ENCODE data around the gene LAMA3. TPM values are rescaled to one million over a fixed set of nuclear protein-coding genes. Genes with fewer than 3 reads are reported as not detected.
"Not testable (repeated sequence)": the region's sequence is repeated elsewhere in the genome, so short reads cannot be mapped to it uniquely, and the experiment has no call there.

The LAMA3 gene
- total RNA-seq, 2 donors from 2014 or later, result 0.07 TPM; not detected in 1

DNA sequence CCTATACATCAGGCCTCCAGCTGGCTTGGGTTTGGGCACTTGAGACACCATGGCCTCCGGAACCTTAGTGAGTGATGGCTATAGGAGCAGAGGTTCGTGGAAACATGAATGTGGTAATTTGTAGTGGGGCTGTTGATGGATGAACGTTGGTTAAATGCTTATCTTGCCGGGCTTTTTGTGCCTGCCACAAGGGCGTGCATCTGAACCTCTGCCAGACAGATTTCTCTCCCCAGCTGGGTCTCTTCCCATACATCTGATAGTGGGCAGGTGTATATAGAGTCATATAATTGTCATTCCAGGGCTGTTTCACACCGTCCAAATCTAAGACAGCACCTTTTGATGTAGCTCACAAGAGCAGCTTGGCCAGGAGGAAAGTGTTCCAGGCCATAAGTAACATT, 14.7 kb downstream of the LAMA3 start:
- DNase-seq, result no peak
- peaks cover 57% of the 10 kb centered on the region for H3K27me3 Mint-ChIP-seq

DNA sequence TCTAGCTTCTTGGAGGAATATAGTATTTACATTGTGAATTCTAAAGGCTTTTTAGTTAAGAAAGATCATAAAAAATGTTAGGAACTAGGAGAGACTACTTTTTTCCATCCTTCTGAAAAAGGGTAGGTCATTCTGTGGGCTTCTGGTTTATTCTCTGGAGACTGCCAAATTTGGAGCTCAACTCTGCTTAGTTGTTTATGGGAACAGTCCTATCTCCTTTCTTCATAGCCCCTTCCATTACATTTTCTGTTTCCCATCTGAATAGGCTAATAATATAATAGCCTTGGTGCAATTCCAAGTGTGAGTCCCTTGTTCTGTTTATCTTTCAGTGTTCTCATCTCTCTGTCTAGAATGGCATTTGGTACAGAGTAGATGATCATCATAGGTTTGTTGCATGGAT, 15.6 kb downstream of the LAMA3 start:
- DNase-seq, result no peak

More for the DNA sequence above, 14.7 kb downstream of the LAMA3 start:
- no peaks in the 10 kb centered on the region for H3K9me3 ChIP-seq (ENCODE audit: control insufficient read depth, low read length, poor library complexity, severe bottlenecking)
- no peak for ATAC-seq
- Mint-ChIP-seq H3K36me3 (ENCODE audit: low read depth) (peaks cover 4% of the 10 kb centered on the region), H3K4me3 (no peak overlapping the region), H3K4me1 (peaks cover 4% of the 10 kb centered on the region), H3K27ac (no peak overlapping the region)

DNA sequence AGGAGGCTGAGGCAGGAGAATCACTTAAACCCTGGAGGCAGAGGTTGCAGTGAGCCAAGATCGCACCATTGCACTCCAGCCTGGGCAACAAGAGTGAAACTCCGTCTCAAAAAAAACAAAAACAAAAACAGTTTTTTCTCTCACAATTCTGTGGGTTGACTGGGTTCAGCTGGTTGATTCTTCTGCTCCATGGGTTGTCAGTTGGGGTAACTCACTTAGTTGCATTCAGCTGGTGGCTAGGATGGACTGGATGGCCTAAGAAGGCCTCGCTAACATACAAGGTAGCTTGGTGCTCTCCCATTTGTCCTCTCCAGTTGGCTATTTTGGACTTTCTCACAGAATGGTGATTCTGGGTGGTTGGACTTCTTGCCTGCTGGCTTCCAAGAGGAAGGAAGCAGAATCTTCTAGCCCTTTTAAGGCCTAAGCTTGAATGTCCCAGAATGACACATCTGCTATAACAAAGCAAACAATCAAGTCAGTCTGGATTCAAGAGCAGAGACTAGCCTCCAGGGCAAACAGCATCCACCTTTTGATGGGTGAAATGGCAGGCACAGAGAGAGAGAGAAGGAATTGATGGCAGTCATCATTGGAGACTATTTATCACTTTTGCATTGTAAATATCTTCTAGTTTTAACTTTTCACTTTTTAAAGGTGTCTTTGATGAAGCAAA, 17.9 kb downstream of the LAMA3 start:
- H3K27ac Mint-ChIP-seq, result no peak overlapping the region
- no peaks in the 10 kb centered on the region for H3K9me3 ChIP-seq (ENCODE audit: control insufficient read depth, low read length, poor library complexity, severe bottlenecking)
- H3K4me3 Mint-ChIP-seq, result no peak overlapping the region
- no peaks in the 10 kb centered on the region for H3K4me1 Mint-ChIP-seq
- no peak for DNase-seq
- no peak for ATAC-seq
- no peaks in the 10 kb centered on the region for H3K36me3 Mint-ChIP-seq (ENCODE audit: low read depth)
- H3K27me3 Mint-ChIP-seq, result peaks cover 37% of the 10 kb centered on the region

More for the DNA sequence above, 15.6 kb downstream of the LAMA3 start:
- no peak overlapping the region for H3K4me3 Mint-ChIP-seq
- H3K27me3 Mint-ChIP-seq, result peaks cover 51% of the 10 kb centered on the region
- no peak overlapping the region for H3K27ac Mint-ChIP-seq
- no peak for ATAC-seq
- peaks cover 4% of the 10 kb centered on the region for H3K4me1 Mint-ChIP-seq
- no peaks in the 10 kb centered on the region for H3K9me3 ChIP-seq (ENCODE audit: control insufficient read depth, low read length, poor library complexity, severe bottlenecking)
- peaks cover 4% of the 10 kb centered on the region for H3K36me3 Mint-ChIP-seq (ENCODE audit: low read depth)

DNA sequence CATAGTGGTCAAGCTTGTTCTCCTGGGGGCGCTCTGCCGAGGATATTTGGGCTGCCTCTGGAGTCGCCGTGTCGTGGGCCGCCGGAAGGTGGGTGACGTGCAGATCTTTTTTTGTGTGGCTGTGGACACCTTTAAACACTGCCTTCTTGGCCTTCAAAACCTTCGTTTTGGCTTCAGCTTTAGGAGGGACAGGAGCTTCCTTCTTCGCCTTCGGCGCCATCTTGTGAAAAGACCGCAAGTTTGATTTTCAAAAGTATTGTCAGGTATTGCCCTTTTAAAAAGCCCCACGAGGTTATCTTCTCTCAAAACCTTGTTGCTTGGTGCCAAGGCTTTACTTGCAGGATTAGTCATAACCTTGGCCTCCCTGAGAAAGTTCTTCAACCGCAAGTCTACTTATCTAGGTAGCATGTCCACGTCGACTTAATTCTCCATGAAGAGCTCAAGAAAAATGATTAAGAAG, 20.8 kb downstream of the LAMA3 start:
- peaks cover 18% of the 10 kb centered on the region for H3K27me3 Mint-ChIP-seq
- no peak overlapping the region for H3K27ac Mint-ChIP-seq
- H3K36me3 Mint-ChIP-seq (ENCODE audit: low read depth), result peaks cover 4% of the 10 kb centered on the region
- H3K9me3 ChIP-seq (ENCODE audit: control insufficient read depth, low read length, poor library complexity, severe bottlenecking), result no peaks in the 10 kb centered on the region
- peaks cover 17% of the 10 kb centered on the region for H3K4me1 Mint-ChIP-seq
- H3K4me3 Mint-ChIP-seq, result no peak overlapping the region
- ATAC-seq, result no peak
- DNase-seq, result no peak

DNA sequence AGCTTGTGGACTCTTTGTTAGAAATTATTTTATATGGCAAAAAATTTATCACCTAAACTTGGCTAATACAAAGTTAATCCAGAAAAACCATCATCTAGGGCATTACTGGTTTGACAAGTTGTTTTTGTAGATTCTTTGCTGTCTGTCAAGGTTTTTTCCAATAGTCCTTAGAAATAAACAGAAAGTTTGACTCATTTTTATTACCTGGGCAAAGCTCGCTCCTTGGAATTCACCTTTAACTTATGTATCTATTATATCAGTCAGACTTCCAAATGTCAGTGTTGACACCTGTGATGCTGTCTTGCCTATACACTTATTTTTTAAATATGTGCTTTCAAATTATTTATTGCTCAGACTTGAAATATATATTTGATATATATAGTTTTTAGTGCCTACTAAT, 21.7 kb downstream of the LAMA3 start:
- H3K36me3 Mint-ChIP-seq (ENCODE audit: low read depth), result peaks cover 4% of the 10 kb centered on the region
- DNase-seq (no peak), ATAC-seq (no peak)
- no peak overlapping the region for H3K27ac Mint-ChIP-seq
- H3K4me1 Mint-ChIP-seq, result peaks cover 19% of the 10 kb centered on the region
- H3K27me3 Mint-ChIP-seq, result peaks cover 15% of the 10 kb centered on the region
- no peak overlapping the region for H3K4me3 Mint-ChIP-seq
- H3K9me3 ChIP-seq (ENCODE audit: control insufficient read depth, low read length, poor library complexity, severe bottlenecking), result no peaks in the 10 kb centered on the region

DNA sequence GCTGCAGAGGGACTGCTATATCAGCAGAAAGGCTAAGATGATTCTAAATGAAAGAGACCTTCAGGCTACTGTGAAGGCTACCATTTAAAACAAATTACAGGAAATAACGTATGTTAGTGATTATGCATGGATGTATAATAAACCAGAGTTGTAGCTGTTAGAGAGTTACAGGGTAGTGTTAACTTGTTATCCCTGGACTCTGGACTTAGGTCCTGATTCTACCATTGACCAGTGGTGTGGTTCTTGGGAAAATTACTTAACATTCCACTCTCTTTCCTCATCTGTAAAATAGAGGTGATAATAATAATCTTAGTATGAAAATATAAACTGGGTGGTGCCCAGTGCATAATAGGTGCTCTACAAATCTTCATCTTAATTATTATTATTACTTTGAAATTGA, 22.2 kb downstream of the LAMA3 start:
- H3K9me3 ChIP-seq (ENCODE audit: control insufficient read depth, low read length, poor library complexity, severe bottlenecking), result no peaks in the 10 kb centered on the region
- ATAC-seq (no peak), DNase-seq (no peak)
- H3K4me1 Mint-ChIP-seq, result peaks cover 19% of the 10 kb centered on the region
- peaks cover 15% of the 10 kb centered on the region for H3K27me3 Mint-ChIP-seq
- H3K36me3 Mint-ChIP-seq (ENCODE audit: low read depth), result peaks cover 4% of the 10 kb centered on the region
- no peak overlapping the region for H3K27ac Mint-ChIP-seq
- H3K4me3 Mint-ChIP-seq, result no peak overlapping the region

DNA sequence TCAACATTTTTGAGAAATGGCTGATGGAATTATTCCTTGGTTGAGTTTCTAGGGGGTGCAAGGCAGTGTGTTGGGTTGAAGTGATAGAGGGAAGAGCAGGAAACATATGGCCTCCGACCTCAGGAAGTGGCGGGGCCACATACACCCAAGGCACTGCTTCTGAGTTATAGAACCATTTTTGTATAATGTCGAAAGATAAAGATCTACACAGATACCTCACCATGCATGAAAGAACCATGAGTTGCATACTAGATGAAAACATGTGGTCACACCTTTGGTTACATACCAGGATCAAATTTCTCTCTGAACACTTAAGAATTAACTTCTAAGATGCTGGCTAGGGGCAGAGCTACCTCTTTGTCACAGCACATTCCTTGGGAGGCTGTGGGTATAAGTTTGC, 23.2 kb downstream of the LAMA3 start:
- Mint-ChIP-seq H3K4me3 (no peak overlapping the region), H3K27ac (no peak overlapping the region), H3K36me3 (ENCODE audit: low read depth) (peaks cover 4% of the 10 kb centered on the region), H3K4me1 (peaks cover 19% of the 10 kb centered on the region), H3K27me3 (peaks cover 15% of the 10 kb centered on the region)
- DNase-seq, result no peak
- no peaks in the 10 kb centered on the region for H3K9me3 ChIP-seq (ENCODE audit: control insufficient read depth, low read length, poor library complexity, severe bottlenecking)
- ATAC-seq, result peak; percentile 81

DNA sequence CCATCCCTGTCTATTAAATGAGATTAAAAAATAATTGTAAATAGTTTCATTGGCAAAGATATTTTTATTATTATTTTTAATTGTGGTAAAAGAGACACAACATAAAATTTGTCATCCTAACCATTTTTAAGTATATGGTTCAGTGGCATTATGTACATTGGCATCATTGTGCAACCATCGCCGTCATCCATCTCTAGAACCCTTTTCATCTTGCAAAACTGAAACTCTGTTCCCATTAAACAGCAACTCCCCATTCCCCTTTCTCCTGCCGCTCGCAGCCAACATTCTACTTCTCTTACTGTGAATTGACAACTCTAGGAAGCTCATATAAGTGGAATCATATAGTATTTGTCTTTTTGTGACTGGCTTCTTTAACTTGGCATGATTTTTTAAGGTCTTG, 25.3 kb downstream of the LAMA3 start:
- Mint-ChIP-seq H3K4me1 (peaks cover 19% of the 10 kb centered on the region), H3K27ac (no peak overlapping the region), H3K4me3 (no peak overlapping the region), H3K36me3 (ENCODE audit: low read depth) (peaks cover 4% of the 10 kb centered on the region), H3K27me3 (peaks cover 24% of the 10 kb centered on the region)
- ATAC-seq (no peak), DNase-seq (no peak)
- no peaks in the 10 kb centered on the region for H3K9me3 ChIP-seq (ENCODE audit: control insufficient read depth, low read length, poor library complexity, severe bottlenecking)

DNA sequence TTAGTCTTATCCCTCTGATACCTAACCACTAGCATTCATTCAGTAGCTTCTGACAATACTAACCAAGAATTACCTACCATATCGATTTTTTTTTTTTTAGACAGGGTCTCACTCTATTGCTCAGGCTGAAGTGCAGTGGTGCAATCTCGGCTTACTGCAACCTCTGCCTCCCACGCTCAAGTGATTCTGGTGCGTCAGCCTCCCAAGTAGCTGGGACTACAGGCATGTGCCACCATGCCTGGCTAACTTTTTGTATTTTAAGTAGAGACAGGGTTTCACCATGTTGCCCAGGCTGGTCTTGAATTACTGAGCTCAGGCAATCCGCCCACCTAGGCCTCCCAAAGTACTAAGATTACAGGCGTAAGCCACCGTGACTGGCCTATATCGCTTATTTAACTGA, 26.8 kb downstream of the LAMA3 start:
- not testable (repeated sequence) for H3K27ac Mint-ChIP-seq; H3K9me3 ChIP-seq (ENCODE audit: control insufficient read depth, low read length, poor library complexity, severe bottlenecking); ATAC-seq; H3K4me3 Mint-ChIP-seq; H3K36me3 Mint-ChIP-seq (ENCODE audit: low read depth); DNase-seq
- H3K27me3 Mint-ChIP-seq, result peaks cover 17% of the 10 kb centered on the region
- H3K4me1 Mint-ChIP-seq, result peaks cover 19% of the 10 kb centered on the region

DNA sequence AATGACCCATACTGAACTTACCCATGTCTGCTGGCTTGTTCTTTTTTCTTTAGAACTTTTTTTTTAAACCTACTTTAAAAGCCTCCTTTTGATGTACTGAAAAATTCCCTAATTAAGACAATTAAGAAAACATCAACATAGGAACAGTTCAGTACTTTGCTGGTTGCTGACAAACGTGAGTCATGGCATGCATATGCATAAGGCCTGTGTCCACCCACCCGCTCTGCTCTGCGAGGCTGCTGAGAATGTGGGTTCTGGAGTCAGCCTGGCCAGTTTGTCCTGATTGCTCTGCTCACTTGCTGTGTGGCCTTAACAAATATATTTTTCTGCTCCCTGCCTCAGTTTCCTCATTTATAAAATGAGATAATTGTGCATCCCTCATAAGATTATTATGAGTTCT, 27.3 kb downstream of the LAMA3 start:
- H3K4me3 Mint-ChIP-seq, result no peak overlapping the region
- ATAC-seq (no peak), DNase-seq (no peak)
- H3K27ac Mint-ChIP-seq, result no peak overlapping the region
- H3K4me1 Mint-ChIP-seq, result peaks cover 19% of the 10 kb centered on the region
- peaks cover 22% of the 10 kb centered on the region for H3K27me3 Mint-ChIP-seq
- peaks cover 4% of the 10 kb centered on the region for H3K36me3 Mint-ChIP-seq (ENCODE audit: low read depth)
- H3K9me3 ChIP-seq (ENCODE audit: control insufficient read depth, low read length, poor library complexity, severe bottlenecking), result no peaks in the 10 kb centered on the region

DNA sequence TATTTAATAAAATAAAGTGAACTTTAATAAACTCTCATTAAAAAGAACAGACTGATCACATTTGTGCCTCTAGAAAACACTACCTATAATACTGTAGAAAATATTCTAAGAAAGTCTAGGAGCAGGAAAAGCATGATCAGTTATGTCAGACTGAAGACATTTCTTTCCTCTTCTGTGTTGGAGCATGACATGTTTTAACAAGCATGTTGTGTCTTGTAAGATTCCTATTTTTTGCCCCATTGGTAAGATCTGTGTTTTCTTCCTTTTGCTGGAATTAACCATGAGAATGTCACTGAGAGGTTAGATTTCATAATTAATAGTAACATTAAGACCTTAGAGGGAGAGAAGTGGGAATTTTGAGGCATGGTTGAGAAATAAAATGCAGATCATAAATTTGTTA, 27.7 kb downstream of the LAMA3 start:
- Mint-ChIP-seq H3K4me1 (peaks cover 19% of the 10 kb centered on the region), H3K36me3 (ENCODE audit: low read depth) (peaks cover 6% of the 10 kb centered on the region), H3K27me3 (peaks cover 26% of the 10 kb centered on the region), H3K4me3 (no peak overlapping the region), H3K27ac (no peak overlapping the region)
- no peak for ATAC-seq
- no peak for DNase-seq
- H3K9me3 ChIP-seq (ENCODE audit: control insufficient read depth, low read length, poor library complexity, severe bottlenecking), result no peaks in the 10 kb centered on the region

DNA sequence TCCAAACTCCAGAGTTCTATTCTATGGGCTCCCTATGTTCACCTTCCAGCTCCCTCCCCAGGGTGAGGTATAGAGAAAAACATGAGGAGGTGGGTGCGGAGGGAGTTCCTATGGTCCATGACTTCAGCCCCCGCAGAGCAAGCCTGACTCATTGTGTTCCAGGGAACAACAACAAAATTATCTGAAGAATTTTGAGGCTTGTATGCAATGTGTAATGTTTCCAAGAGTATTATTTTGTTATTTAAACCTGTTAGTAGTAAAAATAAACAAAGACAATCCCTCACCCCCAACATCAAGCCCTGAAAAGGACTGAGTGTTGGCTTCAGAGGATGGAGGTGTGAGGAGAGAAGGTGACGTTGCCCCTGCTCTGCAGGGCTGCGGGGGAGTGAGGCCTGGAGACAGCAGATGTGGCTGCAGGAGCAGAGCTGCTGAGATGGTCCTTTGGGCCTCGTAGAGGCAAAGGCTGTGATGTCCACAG, 29.0 kb downstream of the LAMA3 start:
- H3K9me3 ChIP-seq (ENCODE audit: control insufficient read depth, low read length, poor library complexity, severe bottlenecking), result no peaks in the 10 kb centered on the region
- DNase-seq, result no peak
- Mint-ChIP-seq H3K4me3 (no peak overlapping the region), H3K27ac (no peak overlapping the region), H3K27me3 (peaks cover 39% of the 10 kb centered on the region), H3K4me1 (peaks cover 9% of the 10 kb centered on the region), H3K36me3 (ENCODE audit: low read depth) (peaks cover 6% of the 10 kb centered on the region)
- no peak for ATAC-seq

DNA sequence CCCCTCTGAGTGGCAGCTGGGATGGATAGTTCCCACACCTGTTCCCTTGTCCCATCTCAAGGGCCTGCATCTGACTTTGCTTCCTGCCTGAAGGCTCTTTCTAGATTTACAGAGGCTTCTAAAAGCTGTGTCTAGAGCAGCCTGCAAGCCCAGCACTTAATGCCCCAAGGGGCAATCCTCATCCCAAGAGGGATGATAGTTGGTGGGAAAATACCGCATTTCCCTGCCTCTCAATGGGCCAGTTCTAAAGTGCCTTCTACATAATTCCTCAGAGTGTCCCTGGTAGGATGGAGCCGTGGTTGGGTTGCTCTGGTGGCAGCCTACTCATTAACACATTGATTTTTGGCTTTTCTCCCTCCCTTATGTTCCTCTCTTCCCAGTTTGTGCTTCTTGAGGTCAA, 29.5 kb downstream of the LAMA3 start:
- Mint-ChIP-seq H3K4me1 (peaks cover 7% of the 10 kb centered on the region), H3K27ac (no peak overlapping the region), H3K36me3 (ENCODE audit: low read depth) (peaks cover 5% of the 10 kb centered on the region), H3K27me3 (peaks cover 42% of the 10 kb centered on the region), H3K4me3 (no peak overlapping the region)
- DNase-seq, result no peak
- no peak for ATAC-seq
- H3K9me3 ChIP-seq (ENCODE audit: control insufficient read depth, low read length, poor library complexity, severe bottlenecking), result no peaks in the 10 kb centered on the region

DNA sequence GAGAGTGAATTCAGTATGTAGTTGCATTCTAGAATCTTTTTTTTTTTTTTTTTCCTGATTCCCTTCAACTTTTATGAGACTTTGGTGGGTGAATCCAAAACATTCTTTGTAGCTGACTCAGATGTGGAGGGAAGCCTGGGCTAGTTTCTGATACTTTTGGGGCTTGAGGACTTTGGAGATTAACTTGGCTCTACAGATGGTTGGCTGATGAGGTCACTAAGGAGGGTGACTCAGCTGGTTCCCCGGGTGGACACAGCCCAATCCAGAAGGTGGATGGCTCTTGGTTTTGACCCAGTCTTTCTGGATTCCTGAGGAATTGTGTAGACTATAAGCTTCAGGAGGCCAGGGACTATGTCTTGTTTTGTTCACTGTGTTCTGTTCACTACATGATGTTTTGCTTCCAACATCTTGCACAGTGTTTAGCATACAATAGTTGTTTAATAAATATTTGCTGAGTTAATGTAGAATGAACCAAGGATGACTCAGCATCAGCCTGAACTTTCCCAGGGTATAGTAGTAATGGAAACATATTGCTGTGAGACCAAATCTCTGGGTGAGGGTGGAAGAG, 30.5 kb downstream of the LAMA3 start:
- H3K27me3 Mint-ChIP-seq, result peaks cover 47% of the 10 kb centered on the region
- DNase-seq (no peak), ATAC-seq (no peak)
- no peak overlapping the region for H3K27ac Mint-ChIP-seq
- H3K4me1 Mint-ChIP-seq, result peaks cover 5% of the 10 kb centered on the region
- no peak overlapping the region for H3K4me3 Mint-ChIP-seq
- no peaks in the 10 kb centered on the region for H3K9me3 ChIP-seq (ENCODE audit: control insufficient read depth, low read length, poor library complexity, severe bottlenecking)
- peaks cover 5% of the 10 kb centered on the region for H3K36me3 Mint-ChIP-seq (ENCODE audit: low read depth)

Data from T-helper 17 cell (primary cell).